Activated naive CD4-positive, alpha-beta T cell treated with anti-CD3 and anti-CD28 coated beads, Interleukin-2, amount 50 U/mL, for 72 hours (primary cell): ENCODE measurements around the gene ABTB2. TPM values are rescaled to one million over a fixed set of nuclear protein-coding genes. Genes with fewer than 3 reads are reported as not detected.
A peak's percentile ranks its signal among the peaks of the same experiment; 100 is the strongest.
"Not testable (repeated sequence)": the region's sequence is repeated elsewhere in the genome, so short reads cannot be mapped to it uniquely, and the experiment has no call there.

ENCODE experiments used
- ATAC-seq, 2 donors: fragments of 150-1000 bp; cut with Tn5 transposase; 2 replicates each; pipeline ENCODE4 v1.10.0; 2021; ENCODE audit warnings: mild to moderate bottlenecking in 2 of 2, moderate library complexity in 2 of 2
- DNase-seq, 2 donors: peaks; one replicate each; pipeline ENCODE4 v3.0.0; 2021 to 2022; ENCODE audit warnings: low spot score in 2 of 2
- H3K27ac Mint-ChIP-seq, 2 donors: one replicate each; pipeline ENCODE4 v1.8.0; 2022; ENCODE audit warnings: mild to moderate bottlenecking in 2 of 2, mixed read lengths in 2 of 2
- H3K36me3 Mint-ChIP-seq, 2 donors: one replicate each; pipeline ENCODE4 v1.8.0; 2022; ENCODE audit warnings: mixed read lengths in 2 of 2
- H3K9me3 Mint-ChIP-seq, 2 donors: one replicate each; pipeline ENCODE4 v1.8.0; 2022; ENCODE audit warnings: mixed read lengths in 2 of 2
- total RNA-seq, 2 donors: library from RNA; stranded (reverse); gene quantifications; one replicate each; pipeline ENCODE4 v1.2.3, GENCODE V29; 2022

The ABTB2 gene
- total RNA-seq, 2 donors from 2014 or later: 0.16 to 0.27 TPM

- DNase-seq (no peak), ATAC-seq (peak; percentile 40 to 88)
- Mint-ChIP-seq H3K27ac (no peak overlapping the region), H3K36me3 (no peaks in the 10 kb centered on the region), H3K9me3 (no peaks in the 10 kb centered on the region)
Observed at GRCh38 chr11:34192481-34193401, 165.1 kb downstream of the ABTB2 start.

- ATAC-seq (no peak), DNase-seq (no peak)
- no peaks in the 10 kb centered on the region for H3K36me3 Mint-ChIP-seq
- H3K27ac Mint-ChIP-seq: no peak overlapping the region
- H3K9me3 Mint-ChIP-seq: no peaks in the 10 kb centered on the region
Observed at GRCh38 chr11:34191578-34191977, 166.2 kb downstream of the ABTB2 start.

- ATAC-seq (no peak), DNase-seq (no peak)
- Mint-ChIP-seq H3K27ac (no peak overlapping the region), H3K9me3 (no peaks in the 10 kb centered on the region), H3K36me3 (no peaks in the 10 kb centered on the region)
Observed at GRCh38 chr11:34190192-34191139, 167.3 kb downstream of the ABTB2 start.

- no peaks in the 10 kb centered on the region for H3K9me3 Mint-ChIP-seq
- H3K36me3 Mint-ChIP-seq: no peaks in the 10 kb centered on the region
- H3K27ac Mint-ChIP-seq: no peak overlapping the region
- no peak for ATAC-seq
- no peak for DNase-seq
Observed at GRCh38 chr11:34189191-34189590, 168.6 kb downstream of the ABTB2 start.

GRCh38 chr11:34188181-34188580 is 169.6 kb downstream of the ABTB2 start:
- ATAC-seq (no peak), DNase-seq (no peak)
- H3K36me3 Mint-ChIP-seq: no peaks in the 10 kb centered on the region
- no peak overlapping the region for H3K27ac Mint-ChIP-seq
- no peaks in the 10 kb centered on the region for H3K9me3 Mint-ChIP-seq

GRCh38 chr11:34185926-34186841 is 171.6 kb downstream of the ABTB2 start:
- H3K9me3 Mint-ChIP-seq: no peaks in the 10 kb centered on the region
- no peak overlapping the region for H3K27ac Mint-ChIP-seq
- DNase-seq: no peak
- no peak for ATAC-seq
- no peaks in the 10 kb centered on the region for H3K36me3 Mint-ChIP-seq

GRCh38 chr11:34184505-34185015 is 173.2 kb downstream of the ABTB2 start:
- H3K36me3 Mint-ChIP-seq: no peaks in the 10 kb centered on the region
- no peaks in the 10 kb centered on the region for H3K9me3 Mint-ChIP-seq
- no peak overlapping the region for H3K27ac Mint-ChIP-seq
- no peak for DNase-seq
- ATAC-seq: no peak

GRCh38 chr11:34183848-34184391 is 173.9 kb downstream of the ABTB2 start:
- no peak for ATAC-seq
- H3K27ac Mint-ChIP-seq: no peak overlapping the region
- H3K36me3 Mint-ChIP-seq: no peaks in the 10 kb centered on the region
- no peaks in the 10 kb centered on the region for H3K9me3 Mint-ChIP-seq
- DNase-seq: no peak

- Mint-ChIP-seq H3K9me3 (no peaks in the 10 kb centered on the region), H3K36me3 (no peaks in the 10 kb centered on the region), H3K27ac (no peak overlapping the region)
- DNase-seq: no peak
- peak in 1 of 2 donors; percentile 53 for ATAC-seq
Observed at GRCh38 chr11:34182921-34183685, 174.7 kb downstream of the ABTB2 start.

- H3K9me3 Mint-ChIP-seq: no peaks in the 10 kb centered on the region
- no peak for DNase-seq
- ATAC-seq: no peak
- no peaks in the 10 kb centered on the region for H3K36me3 Mint-ChIP-seq
- H3K27ac Mint-ChIP-seq: no peak overlapping the region
Observed at GRCh38 chr11:34182425-34182824, 175.4 kb downstream of the ABTB2 start.

GRCh38 chr11:34181856-34182405 is 175.9 kb downstream of the ABTB2 start:
- ATAC-seq (no peak), DNase-seq (no peak)
- no peak overlapping the region for H3K27ac Mint-ChIP-seq
- H3K9me3 Mint-ChIP-seq: no peaks in the 10 kb centered on the region
- no peaks in the 10 kb centered on the region for H3K36me3 Mint-ChIP-seq

GRCh38 chr11:34181251-34181650 is 176.6 kb downstream of the ABTB2 start:
- ATAC-seq (no peak), DNase-seq (no peak)
- no peaks in the 10 kb centered on the region for H3K36me3 Mint-ChIP-seq
- no peaks in the 10 kb centered on the region for H3K9me3 Mint-ChIP-seq
- H3K27ac Mint-ChIP-seq: no peak overlapping the region

- not testable (repeated sequence) for ATAC-seq, H3K27ac Mint-ChIP-seq, H3K9me3 Mint-ChIP-seq, DNase-seq, H3K36me3 Mint-ChIP-seq
Observed at GRCh38 chr11:34180814-34181165, 177.0 kb downstream of the ABTB2 start.

- Mint-ChIP-seq H3K27ac (no peak overlapping the region), H3K9me3 (no peaks in the 10 kb centered on the region), H3K36me3 (no peaks in the 10 kb centered on the region)
- peak; percentile 48 to 52 for ATAC-seq
- DNase-seq: no peak
Observed at GRCh38 chr11:34180040-34180813, 177.6 kb downstream of the ABTB2 start.
